B cell (primary cell): ENCODE results near the gene DTNA.

Source experiments
- EZH2 ChIP-seq: IDR thresholded peaks from 2 replicates; pipeline ENCODE4 v1.6.1; 2012; ENCODE audit warnings: borderline replicate concordance, low read depth, mild to moderate bottlenecking, moderate library complexity, low read length; ENCODE audit not compliant: insufficient read depth, poor library complexity, severe bottlenecking
- TF ChIP-seq, protein P1 (sequence below): fragments of 200-600 bp; IDR thresholded peaks from one replicate; pipeline ENCODE4 v1.8.0; 2022; ENCODE audit warnings: antibody characterized with exemption, mild to moderate bottlenecking

GRCh38 chr18:34744569-34744968 lies 34.5 kb downstream of the DTNA start:
- no peak for TF ChIP-seq EZH2
- TF ChIP-seq, protein P1, sequence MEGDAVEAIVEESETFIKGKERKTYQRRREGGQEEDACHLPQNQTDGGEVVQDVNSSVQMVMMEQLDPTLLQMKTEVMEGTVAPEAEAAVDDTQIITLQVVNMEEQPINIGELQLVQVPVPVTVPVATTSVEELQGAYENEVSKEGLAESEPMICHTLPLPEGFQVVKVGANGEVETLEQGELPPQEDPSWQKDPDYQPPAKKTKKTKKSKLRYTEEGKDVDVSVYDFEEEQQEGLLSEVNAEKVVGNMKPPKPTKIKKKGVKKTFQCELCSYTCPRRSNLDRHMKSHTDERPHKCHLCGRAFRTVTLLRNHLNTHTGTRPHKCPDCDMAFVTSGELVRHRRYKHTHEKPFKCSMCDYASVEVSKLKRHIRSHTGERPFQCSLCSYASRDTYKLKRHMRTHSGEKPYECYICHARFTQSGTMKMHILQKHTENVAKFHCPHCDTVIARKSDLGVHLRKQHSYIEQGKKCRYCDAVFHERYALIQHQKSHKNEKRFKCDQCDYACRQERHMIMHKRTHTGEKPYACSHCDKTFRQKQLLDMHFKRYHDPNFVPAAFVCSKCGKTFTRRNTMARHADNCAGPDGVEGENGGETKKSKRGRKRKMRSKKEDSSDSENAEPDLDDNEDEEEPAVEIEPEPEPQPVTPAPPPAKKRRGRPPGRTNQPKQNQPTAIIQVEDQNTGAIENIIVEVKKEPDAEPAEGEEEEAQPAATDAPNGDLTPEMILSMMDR: no peak
